Prostate gland (tissue), 2 donors: ENCODE data around the gene NDUFC2.

ENCODE experiments used
- CTCF ChIP-seq, 4 experiments: fragments of 200-600 bp in 2 of 4; fragments of 450-650 bp in 2 of 4; sonication (generic) in 2 of 4; IDR thresholded peaks; 1 replicate in 3 of 4; 2 replicates in 1 of 4; pipeline ENCODE4 v1.5.1; 2016 to 2019; ENCODE audit warnings: antibody characterized with exemption in 4 of 4, mild to moderate bottlenecking in 2 of 4, moderate library complexity in 2 of 4
- POLR2A ChIP-seq: fragments of 450-650 bp; IDR thresholded peaks from one replicate; pipeline ENCODE4 v1.6.1; 2016; ENCODE audit warnings: antibody characterized with exemption, mild to moderate bottlenecking
- POLR2AphosphoS5 ChIP-seq: sonication (generic); formaldehyde crosslinking; IDR thresholded peaks from one replicate; pipeline ENCODE4 v1.6.1; 2017; ENCODE audit warnings: antibody characterized with exemption

GRCh38 chr11:78112582-78113275 is 33.1 kb upstream of the NDUFC2 start:
- TF ChIP-seq POLR2AphosphoS5 (no peak), CTCF (IDR thresholded peaks at IDR 0.05) (no peak), POLR2A (no peak)
